ENCODE results near the gene CIDEC. TPM values are rescaled to one million over a fixed set of nuclear protein-coding genes. Genes with fewer than 3 reads are reported as not detected.

The CIDEC gene
- total and polyA plus RNA-seq, 2 of the 13 experiments (the other 11 are each of a cell fraction or from before 2014, with no cell fraction given) = 2.5 to 10.4 TPM

DNA sequence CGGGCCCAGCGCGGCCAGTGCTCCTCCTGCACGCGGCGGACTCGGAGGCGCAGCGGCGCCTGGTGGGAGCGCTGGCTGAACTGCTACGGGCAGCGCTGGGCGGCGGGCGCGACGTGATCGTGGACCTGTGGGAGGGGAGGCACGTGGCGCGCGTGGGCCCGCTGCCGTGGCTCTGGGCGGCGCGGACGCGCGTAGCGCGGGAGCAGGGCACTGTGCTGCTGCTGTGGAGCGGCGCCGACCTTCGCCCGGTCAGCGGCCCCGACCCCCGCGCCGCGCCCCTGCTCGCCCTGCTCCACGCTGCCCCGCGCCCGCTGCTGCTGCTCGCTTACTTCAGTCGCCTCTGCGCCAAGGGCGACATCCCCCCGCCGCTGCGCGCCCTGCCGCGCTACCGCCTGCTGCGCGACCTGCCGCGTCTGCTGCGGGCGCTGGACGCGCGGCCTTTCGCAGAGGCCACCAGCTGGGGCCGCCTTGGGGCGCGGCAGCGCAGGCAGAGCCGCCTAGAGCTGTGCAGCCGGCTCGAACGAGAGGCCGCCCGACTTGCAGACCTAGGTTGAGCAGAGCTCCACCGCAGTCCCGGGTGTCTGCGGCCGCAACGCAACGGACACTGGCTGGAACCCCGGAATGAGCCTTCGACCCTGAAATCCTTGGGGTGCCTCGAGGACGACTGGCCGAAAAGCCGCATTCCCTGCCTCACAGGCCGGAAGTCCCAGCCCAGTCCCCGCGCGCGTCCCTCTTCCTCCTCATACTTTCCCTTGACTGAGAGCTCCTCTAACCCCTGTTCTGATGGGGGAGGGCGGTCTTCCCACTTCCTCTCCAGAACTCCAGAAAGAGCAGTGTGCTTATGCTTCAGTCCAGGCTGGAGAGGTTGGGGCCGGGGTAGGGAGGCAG is 35.4 kb upstream of the CIDEC start (continued):
- TF ChIP-seq, protein P1, sequence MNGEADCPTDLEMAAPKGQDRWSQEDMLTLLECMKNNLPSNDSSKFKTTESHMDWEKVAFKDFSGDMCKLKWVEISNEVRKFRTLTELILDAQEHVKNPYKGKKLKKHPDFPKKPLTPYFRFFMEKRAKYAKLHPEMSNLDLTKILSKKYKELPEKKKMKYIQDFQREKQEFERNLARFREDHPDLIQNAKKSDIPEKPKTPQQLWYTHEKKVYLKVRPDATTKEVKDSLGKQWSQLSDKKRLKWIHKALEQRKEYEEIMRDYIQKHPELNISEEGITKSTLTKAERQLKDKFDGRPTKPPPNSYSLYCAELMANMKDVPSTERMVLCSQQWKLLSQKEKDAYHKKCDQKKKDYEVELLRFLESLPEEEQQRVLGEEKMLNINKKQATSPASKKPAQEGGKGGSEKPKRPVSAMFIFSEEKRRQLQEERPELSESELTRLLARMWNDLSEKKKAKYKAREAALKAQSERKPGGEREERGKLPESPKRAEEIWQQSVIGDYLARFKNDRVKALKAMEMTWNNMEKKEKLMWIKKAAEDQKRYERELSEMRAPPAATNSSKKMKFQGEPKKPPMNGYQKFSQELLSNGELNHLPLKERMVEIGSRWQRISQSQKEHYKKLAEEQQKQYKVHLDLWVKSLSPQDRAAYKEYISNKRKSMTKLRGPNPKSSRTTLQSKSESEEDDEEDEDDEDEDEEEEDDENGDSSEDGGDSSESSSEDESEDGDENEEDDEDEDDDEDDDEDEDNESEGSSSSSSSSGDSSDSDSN (CRISPR knock-in tag; IDR thresholded peaks at IDR 0.05) = peak; percentile 84
- TF ChIP-seq, protein P2, sequence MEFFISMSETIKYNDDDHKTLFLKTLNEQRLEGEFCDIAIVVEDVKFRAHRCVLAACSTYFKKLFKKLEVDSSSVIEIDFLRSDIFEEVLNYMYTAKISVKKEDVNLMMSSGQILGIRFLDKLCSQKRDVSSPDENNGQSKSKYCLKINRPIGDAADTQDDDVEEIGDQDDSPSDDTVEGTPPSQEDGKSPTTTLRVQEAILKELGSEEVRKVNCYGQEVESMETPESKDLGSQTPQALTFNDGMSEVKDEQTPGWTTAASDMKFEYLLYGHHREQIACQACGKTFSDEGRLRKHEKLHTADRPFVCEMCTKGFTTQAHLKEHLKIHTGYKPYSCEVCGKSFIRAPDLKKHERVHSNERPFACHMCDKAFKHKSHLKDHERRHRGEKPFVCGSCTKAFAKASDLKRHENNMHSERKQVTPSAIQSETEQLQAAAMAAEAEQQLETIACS (CRISPR knock-in tag; IDR thresholded peaks at IDR 0.05) = 0 out of 2 replicates have a peak, but pooled peaks have one; percentile 30
- TF ChIP-seq EZH2 (conservative IDR thresholded peaks at IDR 0.05; ENCODE audit: low read depth, low read length) (no peak), ZNF143 (CRISPR knock-in tag; IDR thresholded peaks at IDR 0.05) (no peak), KLF6 (CRISPR knock-in tag; IDR thresholded peaks at IDR 0.05) (0 out of 2 replicates have a peak, but pooled peaks have one; percentile 76), ZNF468 (CRISPR knock-in tag; IDR thresholded peaks at IDR 0.05) (no peak), TGIF2 (CRISPR knock-in tag; IDR thresholded peaks at IDR 0.05) (0 out of 2 replicates have a peak, but pooled peaks have one; percentile 30), NCOA2 (CRISPR knock-in tag; IDR thresholded peaks at IDR 0.05) (peak; percentile 40; the same call in 1 of the 2 replicates), ZNF12 (CRISPR knock-in tag; IDR thresholded peaks at IDR 0.05) (peak; percentile 61; the same call in 1 of the 2 replicates)
- TF ChIP-seq, protein P3, sequence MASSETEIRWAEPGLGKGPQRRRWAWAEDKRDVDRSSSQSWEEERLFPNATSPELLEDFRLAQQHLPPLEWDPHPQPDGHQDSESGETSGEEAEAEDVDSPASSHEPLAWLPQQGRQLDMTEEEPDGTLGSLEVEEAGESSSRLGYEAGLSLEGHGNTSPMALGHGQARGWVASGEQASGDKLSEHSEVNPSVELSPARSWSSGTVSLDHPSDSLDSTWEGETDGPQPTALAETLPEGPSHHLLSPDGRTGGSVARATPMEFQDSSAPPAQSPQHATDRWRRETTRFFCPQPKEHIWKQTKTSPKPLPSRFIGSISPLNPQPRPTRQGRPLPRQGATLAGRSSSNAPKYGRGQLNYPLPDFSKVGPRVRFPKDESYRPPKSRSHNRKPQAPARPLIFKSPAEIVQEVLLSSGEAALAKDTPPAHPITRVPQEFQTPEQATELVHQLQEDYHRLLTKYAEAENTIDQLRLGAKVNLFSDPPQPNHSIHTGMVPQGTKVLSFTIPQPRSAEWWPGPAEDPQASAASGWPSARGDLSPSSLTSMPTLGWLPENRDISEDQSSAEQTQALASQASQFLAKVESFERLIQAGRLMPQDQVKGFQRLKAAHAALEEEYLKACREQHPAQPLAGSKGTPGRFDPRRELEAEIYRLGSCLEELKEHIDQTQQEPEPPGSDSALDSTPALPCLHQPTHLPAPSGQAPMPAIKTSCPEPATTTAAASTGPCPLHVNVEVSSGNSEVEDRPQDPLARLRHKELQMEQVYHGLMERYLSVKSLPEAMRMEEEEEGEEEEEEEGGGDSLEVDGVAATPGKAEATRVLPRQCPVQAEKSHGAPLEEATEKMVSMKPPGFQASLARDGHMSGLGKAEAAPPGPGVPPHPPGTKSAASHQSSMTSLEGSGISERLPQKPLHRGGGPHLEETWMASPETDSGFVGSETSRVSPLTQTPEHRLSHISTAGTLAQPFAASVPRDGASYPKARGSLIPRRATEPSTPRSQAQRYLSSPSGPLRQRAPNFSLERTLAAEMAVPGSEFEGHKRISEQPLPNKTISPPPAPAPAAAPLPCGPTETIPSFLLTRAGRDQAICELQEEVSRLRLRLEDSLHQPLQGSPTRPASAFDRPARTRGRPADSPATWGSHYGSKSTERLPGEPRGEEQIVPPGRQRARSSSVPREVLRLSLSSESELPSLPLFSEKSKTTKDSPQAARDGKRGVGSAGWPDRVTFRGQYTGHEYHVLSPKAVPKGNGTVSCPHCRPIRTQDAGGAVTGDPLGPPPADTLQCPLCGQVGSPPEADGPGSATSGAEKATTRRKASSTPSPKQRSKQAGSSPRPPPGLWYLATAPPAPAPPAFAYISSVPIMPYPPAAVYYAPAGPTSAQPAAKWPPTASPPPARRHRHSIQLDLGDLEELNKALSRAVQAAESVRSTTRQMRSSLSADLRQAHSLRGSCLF (CRISPR knock-in tag; IDR thresholded peaks at IDR 0.05; ENCODE audit: borderline replicate concordance) = no peak
- TF ChIP-seq, protein P4, sequence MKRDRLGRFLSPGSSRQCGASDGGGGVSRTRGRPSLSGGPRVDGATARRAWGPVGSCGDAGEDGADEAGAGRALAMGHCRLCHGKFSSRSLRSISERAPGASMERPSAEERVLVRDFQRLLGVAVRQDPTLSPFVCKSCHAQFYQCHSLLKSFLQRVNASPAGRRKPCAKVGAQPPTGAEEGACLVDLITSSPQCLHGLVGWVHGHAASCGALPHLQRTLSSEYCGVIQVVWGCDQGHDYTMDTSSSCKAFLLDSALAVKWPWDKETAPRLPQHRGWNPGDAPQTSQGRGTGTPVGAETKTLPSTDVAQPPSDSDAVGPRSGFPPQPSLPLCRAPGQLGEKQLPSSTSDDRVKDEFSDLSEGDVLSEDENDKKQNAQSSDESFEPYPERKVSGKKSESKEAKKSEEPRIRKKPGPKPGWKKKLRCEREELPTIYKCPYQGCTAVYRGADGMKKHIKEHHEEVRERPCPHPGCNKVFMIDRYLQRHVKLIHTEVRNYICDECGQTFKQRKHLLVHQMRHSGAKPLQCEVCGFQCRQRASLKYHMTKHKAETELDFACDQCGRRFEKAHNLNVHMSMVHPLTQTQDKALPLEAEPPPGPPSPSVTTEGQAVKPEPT (CRISPR knock-in tag; IDR thresholded peaks at IDR 0.05; ENCODE audit: low read depth) = 0 out of 2 replicates have a peak, but pooled peaks have one; percentile 42
- TF ChIP-seq, protein P5, sequence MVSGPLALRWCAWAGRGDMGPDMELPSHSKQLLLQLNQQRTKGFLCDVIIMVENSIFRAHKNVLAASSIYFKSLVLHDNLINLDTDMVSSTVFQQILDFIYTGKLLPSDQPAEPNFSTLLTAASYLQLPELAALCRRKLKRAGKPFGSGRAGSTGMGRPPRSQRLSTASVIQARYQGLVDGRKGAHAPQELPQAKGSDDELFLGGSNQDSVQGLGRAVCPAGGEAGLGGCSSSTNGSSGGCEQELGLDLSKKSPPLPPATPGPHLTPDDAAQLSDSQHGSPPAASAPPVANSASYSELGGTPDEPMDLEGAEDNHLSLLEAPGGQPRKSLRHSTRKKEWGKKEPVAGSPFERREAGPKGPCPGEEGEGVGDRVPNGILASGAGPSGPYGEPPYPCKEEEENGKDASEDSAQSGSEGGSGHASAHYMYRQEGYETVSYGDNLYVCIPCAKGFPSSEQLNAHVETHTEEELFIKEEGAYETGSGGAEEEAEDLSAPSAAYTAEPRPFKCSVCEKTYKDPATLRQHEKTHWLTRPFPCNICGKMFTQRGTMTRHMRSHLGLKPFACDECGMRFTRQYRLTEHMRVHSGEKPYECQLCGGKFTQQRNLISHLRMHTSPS (CRISPR knock-in tag; IDR thresholded peaks at IDR 0.05; ENCODE audit: low read depth) = no peak; the same call in 1 of the 2 replicates

Data from HepG2 (cell line).